Mesenteric fat pad (tissue), 1 donor: ENCODE data around the gene AOAH. TPM values are rescaled to one million over a fixed set of nuclear protein-coding genes. Genes with fewer than 3 reads are reported as not detected.
"Not testable (repeated sequence)": the region's sequence is repeated elsewhere in the genome, so short reads cannot be mapped to it uniquely, and the experiment has no call there.

Experiments used
- DNase-seq: peaks from one replicate; pipeline ENCODE4 v3.0.0-alpha.2; 2020; ENCODE audit warnings: low spot score
- total RNA-seq: library from RNA; stranded (reverse); fragmentation: NEBNext Ultra II Directional; extraction: Animal tissue kit (Norgen Biotek cat#: 25700); gene quantifications from one replicate; pipeline ENCODE4 v1.2.1, GENCODE V29; 2021
- donor health status: DM: yes; HTN: yes; CAD: no.

AOAH gene
- total RNA-seq, 1 donor from 2014 or later, result 9.4 TPM

DNA sequence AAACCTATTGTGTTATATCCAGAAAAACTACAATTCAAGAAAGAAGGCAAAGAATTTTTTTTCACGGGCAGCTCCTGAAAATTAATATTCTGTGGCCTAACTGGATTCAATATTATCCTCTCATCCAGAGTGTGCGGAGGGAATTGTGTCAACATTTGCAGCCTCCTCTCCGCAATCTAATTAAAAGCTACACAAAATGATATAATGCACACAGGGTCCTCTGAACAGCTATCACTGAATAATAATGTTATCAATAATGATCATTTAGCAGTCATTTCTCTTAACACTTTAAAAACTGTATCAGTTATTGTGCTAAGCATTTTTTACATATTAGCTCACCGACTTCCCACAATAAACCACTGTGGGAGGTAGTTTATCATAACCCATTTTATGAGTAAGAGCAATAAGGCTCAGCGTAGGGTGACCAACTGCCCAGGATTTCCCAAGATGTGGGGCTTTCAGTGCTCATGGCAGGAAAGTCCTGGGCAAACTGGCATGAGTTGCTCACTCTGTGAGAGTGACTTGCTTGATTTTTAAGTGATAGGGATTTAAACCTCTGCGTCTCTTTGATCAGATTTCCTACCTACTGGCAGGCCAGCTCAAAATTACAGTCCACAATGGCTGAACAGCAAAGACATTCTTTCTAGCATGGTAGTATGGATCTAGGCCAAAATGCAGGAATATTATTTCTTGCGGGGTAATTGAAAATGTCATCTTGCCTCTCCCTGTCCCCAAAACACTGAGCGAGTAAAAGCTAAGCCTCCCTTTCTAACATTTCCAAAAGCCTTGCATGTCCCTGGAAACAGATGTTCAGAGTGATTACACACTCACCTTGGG is 65.7 kb downstream of the AOAH start:
- DNase-seq, result no peak

DNA sequence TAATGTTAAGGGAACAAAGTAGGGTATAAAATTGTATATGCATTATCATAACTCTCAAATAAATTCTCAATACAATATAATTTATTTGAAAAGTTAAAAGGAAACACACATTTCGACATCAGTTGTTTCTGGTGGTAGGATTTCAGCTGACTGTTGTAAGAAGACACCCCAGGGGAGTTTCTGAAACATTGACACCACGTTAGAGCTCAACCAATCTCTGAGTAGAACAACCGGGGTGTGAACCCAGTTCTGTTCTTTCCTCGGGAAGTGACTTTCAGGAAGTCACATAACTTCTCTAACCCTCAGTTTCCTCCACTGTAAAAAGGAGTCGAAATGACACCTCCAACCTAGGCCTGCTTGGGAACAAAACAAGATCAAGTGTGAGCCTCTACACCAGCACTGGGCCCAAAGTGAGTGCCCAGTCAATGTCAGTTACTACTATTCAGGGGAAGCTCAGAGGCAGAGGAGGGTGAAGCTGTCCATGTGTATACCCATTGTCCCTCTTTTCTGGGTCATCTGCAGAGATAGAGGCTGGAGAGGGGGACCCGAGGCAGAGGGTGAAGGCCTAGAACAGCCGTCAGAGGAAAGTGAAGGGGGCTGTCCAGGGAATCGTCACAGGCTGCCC is 67.1 kb downstream of the AOAH start:
- DNase-seq, result no peak

DNA sequence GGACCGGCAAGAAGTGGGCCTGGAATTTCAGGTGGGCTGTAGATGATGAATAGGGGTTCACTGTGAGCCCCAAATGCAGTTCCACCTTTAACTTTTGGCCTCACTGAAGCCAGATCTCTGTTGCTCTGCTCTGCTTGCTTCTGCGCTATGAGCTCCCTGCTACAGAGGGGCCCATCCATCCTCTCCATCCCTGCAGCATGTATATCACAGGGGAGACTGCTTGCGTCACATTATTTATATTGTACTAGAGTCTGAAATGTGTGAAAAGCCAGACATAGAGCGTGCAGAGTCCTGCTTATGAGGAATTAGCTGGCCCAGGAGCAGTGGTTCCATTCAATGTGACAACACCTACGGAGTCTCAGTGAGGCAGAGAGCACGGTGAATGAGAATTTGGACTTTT is 69.9 kb downstream of the AOAH start:
- no peak for DNase-seq

DNA sequence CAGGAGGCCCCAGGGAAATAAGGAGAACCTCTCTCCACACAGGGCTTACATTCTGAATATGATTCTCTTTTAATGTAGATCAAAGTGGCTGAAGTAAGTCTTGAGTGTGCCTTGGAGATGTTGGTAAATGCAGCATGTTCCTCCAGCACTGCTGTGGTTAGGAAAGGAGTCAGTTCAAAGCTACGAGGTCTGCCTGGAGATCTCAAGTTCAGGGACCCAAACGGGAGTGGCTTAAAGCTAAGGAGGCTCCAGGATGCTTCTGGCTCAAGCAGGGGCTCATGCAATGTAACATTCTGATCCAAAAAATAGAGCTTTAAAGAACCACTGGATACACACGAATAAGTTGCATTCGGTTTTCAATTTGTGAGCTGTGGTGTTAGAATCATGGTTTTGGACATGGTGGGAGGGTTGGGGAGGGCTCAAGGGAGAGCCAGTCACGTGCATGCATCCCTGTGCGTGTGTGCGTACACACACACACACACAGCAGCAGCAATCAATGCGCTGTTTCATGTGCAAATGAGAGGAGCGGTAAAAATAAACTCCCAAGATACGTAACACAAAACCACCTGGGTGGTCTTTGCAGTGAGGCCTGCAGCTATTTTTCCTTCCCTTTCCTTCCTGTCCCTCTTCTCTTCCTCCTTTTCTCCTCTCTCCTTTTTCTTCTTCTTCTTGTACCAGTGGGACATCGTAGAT is 70.5 kb downstream of the AOAH start:
- no peak for DNase-seq

- DNase-seq, result no peak
Observed at GRCh38 chr7:36653008-36653662, 71.2 kb downstream of the AOAH start.

DNA sequence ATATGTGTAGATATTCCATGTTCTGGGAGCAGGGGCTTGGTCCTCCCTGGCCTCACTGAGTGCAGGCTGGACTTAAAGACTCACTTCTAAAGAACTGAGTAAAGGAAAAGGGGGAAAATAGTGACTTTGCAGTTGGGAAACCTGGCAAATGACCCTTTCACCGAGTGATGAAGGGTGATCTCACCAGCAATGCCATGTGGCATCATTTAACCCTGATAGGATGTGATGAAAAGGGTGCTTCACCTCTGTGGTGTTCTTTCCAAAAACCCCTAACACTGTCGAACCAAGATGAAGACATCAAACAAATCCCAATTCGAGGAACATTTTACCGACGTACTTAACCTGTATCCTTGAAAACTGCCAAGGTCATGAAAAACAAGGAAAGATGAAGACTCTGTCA is 71.9 kb downstream of the AOAH start:
- no peak for DNase-seq

- DNase-seq, result no peak
Observed at GRCh38 chr7:36651404-36651803, 72.9 kb downstream of the AOAH start.

DNA sequence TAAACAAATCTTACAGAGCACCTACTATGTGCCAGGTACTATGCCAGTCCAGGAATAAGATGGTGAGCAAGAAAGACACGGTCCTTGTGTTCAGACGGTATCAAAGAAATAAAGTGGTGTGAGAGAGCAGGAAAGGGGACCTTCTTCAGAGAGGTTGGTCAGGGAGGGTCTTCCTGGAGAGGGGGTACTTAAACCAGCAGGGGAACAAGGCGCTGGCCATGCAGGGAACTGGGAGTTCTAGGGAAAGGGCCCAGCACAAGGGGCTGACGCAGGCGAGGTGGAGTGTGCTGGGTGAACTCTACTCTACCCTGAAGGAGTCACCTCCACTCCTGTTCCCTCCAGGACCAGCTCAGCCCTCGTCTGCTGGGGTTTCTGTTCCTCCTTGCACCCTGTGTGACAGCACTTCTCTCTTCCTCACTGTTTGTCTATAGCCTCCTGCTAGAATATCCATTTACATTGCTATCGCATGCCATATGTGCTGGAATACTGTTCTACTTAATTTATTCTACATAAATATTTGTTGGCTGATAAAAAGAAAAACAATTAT is 73.5 kb downstream of the AOAH start:
- DNase-seq, result no peak

DNA sequence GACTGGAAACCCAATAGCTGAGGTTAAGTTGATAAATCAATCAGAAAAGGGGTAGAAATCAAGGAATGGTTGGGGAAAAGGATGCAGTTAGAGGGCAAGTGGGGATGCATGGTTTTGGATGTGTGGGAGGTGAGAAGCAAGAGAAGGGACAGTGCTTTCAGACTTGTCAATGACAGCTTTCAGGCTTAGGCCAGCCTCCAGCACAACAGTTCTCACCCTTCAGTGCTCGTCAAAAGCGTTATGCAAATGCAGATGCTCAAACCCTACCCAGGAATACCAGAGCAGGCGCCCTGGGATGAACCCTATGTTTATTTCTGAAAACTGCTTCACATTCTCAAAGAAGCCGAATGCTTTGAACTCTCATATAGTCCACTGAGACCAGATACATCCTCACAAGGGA is 74.0 kb downstream of the AOAH start:
- no peak for DNase-seq

GRCh38 chr7:36649319-36649718 is 75.0 kb downstream of the AOAH start:
- not testable (repeated sequence) for DNase-seq

GRCh38 chr7:36648441-36648840 is 75.9 kb downstream of the AOAH start:
- DNase-seq, result no peak

DNA sequence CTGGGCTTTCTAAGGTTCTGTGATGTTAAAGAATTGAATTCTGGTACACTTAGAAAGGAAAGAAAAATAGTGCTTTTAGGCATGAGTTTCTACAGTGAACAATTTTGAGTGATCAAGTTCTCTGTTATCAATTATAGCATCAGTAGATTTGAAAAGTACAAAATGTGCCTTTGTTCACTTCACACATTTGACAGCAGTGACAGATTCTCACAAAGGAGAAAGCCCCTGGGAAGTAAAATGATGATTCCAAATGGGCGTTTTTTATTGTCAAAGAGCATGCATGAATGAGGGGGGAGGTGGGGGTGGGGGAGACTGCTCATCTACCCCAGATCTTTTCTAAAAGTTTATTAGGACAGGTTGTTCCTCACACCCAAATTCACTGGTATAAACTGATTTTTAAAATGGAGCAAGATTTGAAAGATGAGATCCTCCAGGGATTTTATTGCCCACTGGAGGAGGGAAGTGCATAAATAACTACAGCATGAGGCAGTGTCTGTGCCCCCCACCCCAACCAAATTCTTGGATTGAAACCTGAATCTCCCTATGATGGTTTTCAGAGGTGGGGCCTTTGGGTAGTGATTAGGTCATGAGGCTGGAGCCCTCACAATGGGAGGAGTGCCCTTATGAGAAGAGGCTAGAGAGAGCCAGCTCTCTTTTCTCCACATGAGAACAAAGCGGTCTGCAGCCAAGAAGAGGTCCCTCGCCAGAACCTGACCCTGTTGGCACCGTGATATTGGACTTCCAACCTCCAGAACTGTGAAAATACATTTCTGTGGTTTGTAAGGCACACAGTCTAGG is 79.5 kb downstream of the AOAH start:
- DNase-seq, result no peak

GRCh38 chr7:36642414-36642813 is 81.9 kb downstream of the AOAH start:
- no peak for DNase-seq

DNA sequence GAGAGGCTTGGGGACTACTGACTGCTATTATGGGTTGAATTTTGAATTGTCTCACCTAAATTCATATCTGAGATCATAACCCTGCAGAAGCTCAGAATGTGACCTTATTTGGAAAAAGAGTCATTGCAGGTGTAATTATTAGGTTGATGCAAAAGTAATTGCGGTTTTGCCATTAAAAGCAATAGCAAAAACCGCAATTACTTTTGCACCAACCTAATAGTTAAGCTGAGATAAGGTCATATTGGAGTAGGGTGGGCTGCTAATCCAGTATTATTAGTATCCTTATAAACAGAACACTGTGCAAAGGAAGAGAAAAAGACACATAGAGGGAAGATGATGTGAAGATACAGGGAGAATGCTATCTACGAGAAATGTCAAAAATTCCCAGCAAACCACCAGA is 82.3 kb downstream of the AOAH start:
- no peak for DNase-seq

DNA sequence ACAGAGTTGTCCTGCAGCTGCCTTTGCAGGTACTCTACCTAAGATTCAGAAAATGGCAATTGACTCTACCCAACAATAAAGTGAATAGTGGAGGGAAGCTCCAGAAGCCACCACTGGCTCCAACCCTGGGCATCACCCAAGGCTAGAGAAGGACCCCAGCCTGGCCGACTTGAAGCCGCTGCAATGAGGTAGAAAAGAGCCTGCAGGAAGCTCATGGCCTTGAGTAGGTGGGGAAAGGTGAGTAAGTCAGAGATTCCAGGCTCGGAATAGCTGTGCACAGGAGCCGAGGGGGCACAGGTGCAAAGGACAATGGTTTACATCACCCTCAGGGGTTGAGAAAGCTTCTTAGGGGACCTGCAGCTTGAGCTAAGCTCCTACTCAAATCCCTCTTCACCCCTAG is 83.6 kb downstream of the AOAH start:
- DNase-seq, result no peak

- no peak for DNase-seq
Observed at GRCh38 chr7:36639826-36640225, 84.5 kb downstream of the AOAH start.

GRCh38 chr7:36638586-36639263 is 85.6 kb downstream of the AOAH start:
- DNase-seq, result no peak

DNA sequence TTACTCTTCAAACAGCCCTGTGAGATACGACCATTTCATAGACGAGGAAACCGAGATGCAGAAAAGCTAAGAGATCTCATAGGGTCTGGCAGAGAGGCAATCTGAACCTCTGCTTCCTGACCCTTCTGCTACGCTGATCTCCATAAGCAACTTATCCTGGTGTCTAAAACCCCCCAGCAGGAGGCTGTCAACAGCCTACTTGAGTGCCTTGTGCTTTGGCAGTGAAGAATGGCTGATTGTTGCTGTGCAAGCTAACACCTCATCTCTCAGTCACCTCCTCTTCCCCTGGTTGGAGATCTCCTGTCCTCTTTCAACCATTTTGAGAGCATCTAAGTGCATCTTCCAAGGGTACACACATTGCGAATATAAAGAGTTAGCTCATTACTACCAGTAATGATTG is 86.2 kb downstream of the AOAH start:
- no peak for DNase-seq

DNA sequence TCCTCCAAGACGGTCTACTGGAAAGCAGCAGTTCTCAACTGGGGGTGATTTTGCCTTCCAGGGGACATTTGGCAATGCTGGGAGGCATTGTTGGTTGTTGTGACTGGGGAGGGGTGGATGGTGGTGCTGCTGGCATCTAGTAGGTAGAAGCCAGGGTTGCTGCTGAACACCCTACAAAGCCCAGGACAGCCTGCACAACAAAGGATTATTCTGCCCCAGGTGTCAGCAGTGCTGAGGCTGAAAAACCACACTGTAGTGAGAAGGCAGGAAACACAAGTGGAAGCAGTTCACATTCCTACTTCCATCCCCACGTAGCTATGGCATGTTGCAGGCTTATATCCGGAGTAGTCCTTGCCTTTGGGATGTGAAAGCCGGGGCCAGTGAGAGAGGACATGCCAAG is 86.9 kb downstream of the AOAH start:
- no peak for DNase-seq

GRCh38 chr7:36636126-36636525 is 88.2 kb downstream of the AOAH start:
- no peak for DNase-seq
